Ascending aorta (tissue), 2 donors: ENCODE measurements around the gene IL1R1. TPM values are rescaled to one million over a fixed set of nuclear protein-coding genes. Genes with fewer than 3 reads are reported as not detected.

Source experiments
- DNase-seq, 2 donors: peaks; one replicate each; pipeline ENCODE4 v3.0.0-alpha.2; 2019; ENCODE audit warnings: low spot score in 2 of 2
- H3K27ac ChIP-seq, 2 donors: fragments of 200-600 bp; sonication (generic); one replicate each; pipeline ENCODE4 v1.5.1; 2016 to 2017; ENCODE audit warnings: mild to moderate bottlenecking in 1 of 2
- H3K27me3 ChIP-seq: fragments of 200-600 bp; sonication (generic); one replicate; pipeline ENCODE4 v1.5.1; 2017
- H3K36me3 ChIP-seq, 2 donors: fragments of 200-600 bp; sonication (generic); one replicate each; pipeline ENCODE4 v1.5.1; 2016
- H3K4me1 ChIP-seq, 2 donors: fragments of 200-600 bp; sonication (generic); one replicate each; pipeline ENCODE4 v1.5.1; 2016 to 2017; ENCODE audit warnings: mild to moderate bottlenecking in 1 of 2
- H3K4me3 ChIP-seq, 2 donors: fragments of 200-600 bp; sonication (generic); one replicate each; pipeline ENCODE4 v1.5.1; 2016 to 2017; ENCODE audit warnings: mild to moderate bottlenecking in 1 of 2
- H3K9me3 ChIP-seq, 2 donors: fragments of 200-600 bp; sonication (generic); one replicate each; pipeline ENCODE4 v1.5.1; 2016
- CTCF ChIP-seq, 3 experiments: fragments of 200-600 bp in 2 of 3; fragments of 450-650 bp in 1 of 3; sonication (generic) in 2 of 3; IDR thresholded peaks; one replicate each; pipeline ENCODE4 v1.5.1; 2016 to 2019; ENCODE audit warnings: antibody characterized with exemption in 3 of 3, mild to moderate bottlenecking in 1 of 3, moderate library complexity in 1 of 3
- intact Hi-C: fragments of 100-400 bp; cut with DNase I; formaldehyde crosslinking; loops from one replicate; pipeline ENCODE4 v1.15.1; 2023
- total RNA-seq: library from RNA; depleted of rRNA; stranded (reverse); fragments of >200 nt; gene quantifications from one replicate; pipeline ENCODE4 v1.1.0, GENCODE V29; 2016

Gene IL1R1
- total RNA-seq, 1 donor from 2014 or later, result 132 TPM

GRCh38 chr2:102179061-102179460 is 36.5 kb downstream of the IL1R1 start:
- intact Hi-C loops, result no loop called here
- Histone ChIP-seq H3K4me3 (no peak overlapping the region), H3K27ac (no peak overlapping the region), H3K9me3 (no peaks in the 10 kb centered on the region), H3K4me1 (no peaks in the 10 kb centered on the region), H3K27me3 (no peaks in the 10 kb centered on the region), H3K36me3 (peaks cover 27 to 30% of the 10 kb centered on the region in 2 donors)
- DNase-seq, result no peak
- no peak for TF ChIP-seq CTCF (IDR thresholded peaks at IDR 0.05)

GRCh38 chr2:102179788-102180686 is 37.5 kb downstream of the IL1R1 start:
- no peak for TF ChIP-seq CTCF (IDR thresholded peaks at IDR 0.05)
- intact Hi-C loops, result loop anchor here (10.0 kb wide), 1 partner anchor 175 kb away; the partner anchor contains the start of gene IL18R1
- Histone ChIP-seq H3K27me3 (no peaks in the 10 kb centered on the region), H3K36me3 (peaks cover 20 to 27% of the 10 kb centered on the region in 2 donors), H3K4me3 (no peak overlapping the region), H3K9me3 (no peaks in the 10 kb centered on the region), H3K4me1 (no peaks in the 10 kb centered on the region), H3K27ac (no peak overlapping the region)
- no peak for DNase-seq

- Histone ChIP-seq H3K4me1 (no peaks in the 10 kb centered on the region), H3K9me3 (no peaks in the 10 kb centered on the region), H3K27ac (no peak overlapping the region), H3K27me3 (no peaks in the 10 kb centered on the region), H3K4me3 (no peak overlapping the region), H3K36me3 (peaks cover 18 to 21% of the 10 kb centered on the region in 2 donors)
- no peak for DNase-seq
- intact Hi-C loops, result loop anchor here (10.0 kb wide), 1 partner anchor 174 kb away; the partner anchor contains the start of gene IL18R1
- no peak for TF ChIP-seq CTCF (IDR thresholded peaks at IDR 0.05)
Measured at GRCh38 chr2:102180687-102180999, 38.1 kb downstream of the IL1R1 start.

- no peak for DNase-seq
Measured at GRCh38 chr2:102181376-102181775, 38.8 kb downstream of the IL1R1 start.

GRCh38 chr2:102181919-102182635 is 39.5 kb downstream of the IL1R1 start:
- no peaks in the 10 kb centered on the region for H3K27me3 ChIP-seq
- H3K27ac ChIP-seq, result no peak overlapping the region
- no peaks in the 10 kb centered on the region for H3K9me3 ChIP-seq
- TF ChIP-seq CTCF (IDR thresholded peaks at IDR 0.05), result no peak
- H3K4me3 ChIP-seq, result no peak overlapping the region
- H3K36me3 ChIP-seq, result peaks cover 6 to 7% of the 10 kb centered on the region in 2 donors
- intact Hi-C loops, result loop anchor here (10.0 kb wide), 1 partner anchor 173 kb away; the partner anchor contains the start of gene IL18R1
- peaks cover 0 to 3% of the 10 kb centered on the region in 2 donors for H3K4me1 ChIP-seq
- no peak for DNase-seq

More at GRCh38 chr2:102181376-102181775, 38.8 kb downstream of the IL1R1 start:
- Histone ChIP-seq H3K4me3 (no peak overlapping the region), H3K4me1 (no peaks in the 10 kb centered on the region), H3K27me3 (no peaks in the 10 kb centered on the region), H3K27ac (no peak overlapping the region), H3K36me3 (peaks cover 11 to 14% of the 10 kb centered on the region in 2 donors), H3K9me3 (no peaks in the 10 kb centered on the region)
- TF ChIP-seq CTCF (IDR thresholded peaks at IDR 0.05), result no peak
- intact Hi-C loops, result loop anchor here (10.0 kb wide), 1 partner anchor 173 kb away; the partner anchor contains the start of gene IL18R1
